Activated T-cell treated with anti-CD3 and anti-CD28 coated beads, Interleukin-2, amount 50 U/mL, for 24 hours (primary cell): ENCODE data around the gene RELL2.

Experiments
- DNase-seq: peaks from one replicate; pipeline ENCODE4 v3.0.0-alpha.2; 2020
- H3K27ac Mint-ChIP-seq: 2 replicates; pipeline ENCODE4 v1.8.0; 2020; ENCODE audit warnings: mild to moderate bottlenecking, mixed read lengths
- H3K27me3 Mint-ChIP-seq: 2 replicates; pipeline ENCODE4 v1.8.0; 2020; ENCODE audit warnings: mixed read lengths
- H3K36me3 Mint-ChIP-seq: 2 replicates; pipeline ENCODE4 v1.8.0; 2020; ENCODE audit warnings: low read depth, mixed read lengths
- H3K4me1 Mint-ChIP-seq: 2 replicates; pipeline ENCODE4 v1.8.0; 2020; ENCODE audit warnings: low read depth, mixed read lengths
- H3K4me3 Mint-ChIP-seq: 2 replicates; pipeline ENCODE4 v1.8.0; 2020; ENCODE audit warnings: mild to moderate bottlenecking, moderate library complexity, mixed read lengths
- H3K9me3 Mint-ChIP-seq: 2 replicates; pipeline ENCODE4 v1.8.0; 2020; ENCODE audit warnings: mixed read lengths

Gene RELL2

DNA sequence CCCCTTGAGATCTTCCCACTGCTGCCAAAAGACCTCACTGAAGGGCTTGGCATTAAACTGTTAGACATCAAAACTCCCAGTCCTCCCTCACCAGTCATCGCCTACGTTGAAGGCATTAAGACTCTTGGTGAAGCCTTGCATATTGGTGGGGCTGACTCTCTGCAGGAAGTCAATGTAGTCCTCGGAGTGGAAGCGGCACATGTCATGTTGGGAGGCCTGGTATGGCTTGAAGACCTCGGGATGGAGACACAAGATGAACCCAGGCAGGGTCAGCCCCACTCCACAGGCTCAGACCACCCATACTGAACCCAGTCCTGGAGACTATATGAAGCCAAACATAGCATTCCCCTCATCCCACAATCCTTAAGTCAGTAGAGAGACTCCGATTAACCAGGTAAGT, 2.1 kb upstream of the RELL2 start:
- no peak for DNase-seq
- H3K4me3 Mint-ChIP-seq, result peak overlapping the region; percentile 93
- peaks cover 84% of the 10 kb centered on the region for H3K36me3 Mint-ChIP-seq
- H3K27ac Mint-ChIP-seq, result peak overlapping the region; percentile 41
- no peaks in the 10 kb centered on the region for H3K27me3 Mint-ChIP-seq
- peaks cover 46% of the 10 kb centered on the region for H3K4me1 Mint-ChIP-seq
- H3K9me3 Mint-ChIP-seq, result no peaks in the 10 kb centered on the region

- Mint-ChIP-seq H3K36me3 (peaks cover 84% of the 10 kb centered on the region), H3K4me1 (peaks cover 47% of the 10 kb centered on the region), H3K4me3 (peak overlapping the region; percentile 93), H3K27ac (peak overlapping the region; percentile 87), H3K27me3 (no peaks in the 10 kb centered on the region), H3K9me3 (no peaks in the 10 kb centered on the region)
- DNase-seq, result no peak
Observed at GRCh38 chr5:141635646-141636045, 1.2 kb upstream of the RELL2 start.

- no peaks in the 10 kb centered on the region for H3K9me3 Mint-ChIP-seq
- peak overlapping the region; percentile 87 for H3K27ac Mint-ChIP-seq
- H3K36me3 Mint-ChIP-seq, result peaks cover 84% of the 10 kb centered on the region
- DNase-seq, result no peak
- peaks cover 51% of the 10 kb centered on the region for H3K4me1 Mint-ChIP-seq
- no peaks in the 10 kb centered on the region for H3K27me3 Mint-ChIP-seq
- peak overlapping the region; percentile 93 for H3K4me3 Mint-ChIP-seq
Observed at GRCh38 chr5:141636106-141636412, 738 bp upstream of the RELL2 start.

GRCh38 chr5:141637123-141637766, 448 bp downstream of the RELL2 start:
- Mint-ChIP-seq H3K9me3 (no peaks in the 10 kb centered on the region), H3K4me1 (peaks cover 62% of the 10 kb centered on the region), H3K4me3 (peak overlapping the region; percentile 93), H3K27me3 (no peaks in the 10 kb centered on the region), H3K36me3 (peaks cover 86% of the 10 kb centered on the region), H3K27ac (peak overlapping the region; percentile 97)
- peak; percentile 82 for DNase-seq

DNA sequence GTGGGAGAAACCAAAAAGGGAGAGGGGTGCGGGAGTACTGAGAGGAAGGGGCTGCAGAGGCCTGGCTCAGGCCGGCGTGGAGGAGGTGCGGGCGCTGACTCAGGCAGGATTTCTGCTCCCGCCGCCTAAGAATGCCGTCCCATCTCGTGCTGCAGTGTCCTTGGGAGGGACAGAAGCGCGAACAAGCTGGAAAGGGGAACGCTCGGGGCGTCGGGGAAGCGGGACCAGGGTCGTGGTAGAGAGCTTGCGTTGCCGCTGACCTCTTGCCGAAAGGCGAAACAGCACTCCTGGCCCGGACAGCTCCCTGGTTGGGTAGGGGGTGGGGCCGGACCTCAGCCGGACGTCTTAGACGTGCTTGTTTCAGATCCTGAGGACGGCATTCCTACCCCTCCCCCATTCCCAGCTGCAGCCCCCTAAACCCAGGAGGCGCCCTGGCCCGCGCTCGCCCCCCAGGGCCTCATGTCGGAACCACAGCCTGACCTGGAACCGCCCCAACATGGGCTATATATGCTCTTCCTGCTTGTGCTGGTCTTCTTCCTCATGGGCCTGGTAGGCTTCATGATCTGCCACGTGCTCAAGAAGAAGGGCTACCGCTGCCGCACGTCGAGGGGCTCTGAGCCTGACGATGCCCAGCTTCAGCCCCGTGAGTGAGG, 1.1 kb downstream of the RELL2 start:
- H3K27ac Mint-ChIP-seq, result peak overlapping the region; percentile 97
- H3K9me3 Mint-ChIP-seq, result no peaks in the 10 kb centered on the region
- H3K27me3 Mint-ChIP-seq, result no peaks in the 10 kb centered on the region
- H3K4me1 Mint-ChIP-seq, result peaks cover 58% of the 10 kb centered on the region
- peak; percentile 77 for DNase-seq
- H3K36me3 Mint-ChIP-seq, result peaks cover 86% of the 10 kb centered on the region
- peak overlapping the region; percentile 93 for H3K4me3 Mint-ChIP-seq

DNA sequence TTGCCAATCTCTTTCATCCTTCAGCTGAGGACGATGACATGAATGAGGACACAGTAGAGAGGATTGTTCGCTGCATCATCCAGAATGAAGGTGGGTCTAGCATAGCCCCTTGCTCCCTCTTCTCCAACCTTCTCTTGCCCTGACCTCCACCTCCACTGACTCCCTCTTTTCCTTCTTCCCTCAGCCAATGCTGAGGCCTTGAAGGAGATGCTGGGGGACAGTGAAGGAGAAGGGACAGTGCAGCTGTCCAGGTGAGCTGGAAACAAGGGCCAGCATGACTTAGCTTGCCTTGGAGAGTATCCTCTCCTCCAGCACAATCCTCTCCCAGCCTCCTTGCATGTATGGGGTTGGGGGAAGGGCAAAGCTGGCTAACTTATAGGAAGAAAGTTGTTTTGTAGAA, 2.0 kb downstream of the RELL2 start:
- no peaks in the 10 kb centered on the region for H3K27me3 Mint-ChIP-seq
- no peaks in the 10 kb centered on the region for H3K9me3 Mint-ChIP-seq
- H3K36me3 Mint-ChIP-seq, result peaks cover 86% of the 10 kb centered on the region
- peak overlapping the region; percentile 93 for H3K4me3 Mint-ChIP-seq
- H3K27ac Mint-ChIP-seq, result peak overlapping the region; percentile 97
- DNase-seq, result no peak
- H3K4me1 Mint-ChIP-seq, result peaks cover 54% of the 10 kb centered on the region

GRCh38 chr5:141639357-141640050, 2.7 kb downstream of the RELL2 start:
- no peaks in the 10 kb centered on the region for H3K9me3 Mint-ChIP-seq
- H3K27ac Mint-ChIP-seq, result peak overlapping the region; percentile 97
- peaks cover 47% of the 10 kb centered on the region for H3K4me1 Mint-ChIP-seq
- peak overlapping the region; percentile 93 for H3K4me3 Mint-ChIP-seq
- no peak for DNase-seq
- H3K36me3 Mint-ChIP-seq, result peaks cover 86% of the 10 kb centered on the region
- no peaks in the 10 kb centered on the region for H3K27me3 Mint-ChIP-seq

GRCh38 chr5:141640051-141640415, 3.2 kb downstream of the RELL2 start:
- Mint-ChIP-seq H3K27ac (peak overlapping the region; percentile 55), H3K4me1 (peaks cover 42% of the 10 kb centered on the region), H3K9me3 (no peaks in the 10 kb centered on the region), H3K36me3 (peaks cover 87% of the 10 kb centered on the region), H3K4me3 (no peak overlapping the region), H3K27me3 (no peaks in the 10 kb centered on the region)
- DNase-seq, result no peak

- Mint-ChIP-seq H3K4me3 (no peak overlapping the region), H3K36me3 (peaks cover 89% of the 10 kb centered on the region), H3K27ac (peak overlapping the region; percentile 77)
Observed at GRCh38 chr5:141640698-141641097, 3.9 kb downstream of the RELL2 start.

GRCh38 chr5:141641634-141642267, 5.0 kb downstream of the RELL2 start:
- Mint-ChIP-seq H3K36me3 (peaks cover 91% of the 10 kb centered on the region), H3K27me3 (no peaks in the 10 kb centered on the region), H3K9me3 (no peaks in the 10 kb centered on the region), H3K4me1 (peaks cover 30% of the 10 kb centered on the region), H3K4me3 (no peak overlapping the region), H3K27ac (peak overlapping the region; percentile 77)
- no peak for DNase-seq

More at GRCh38 chr5:141640698-141641097, 3.9 kb downstream of the RELL2 start:
- no peaks in the 10 kb centered on the region for H3K27me3 Mint-ChIP-seq
- H3K9me3 Mint-ChIP-seq, result no peaks in the 10 kb centered on the region
- DNase-seq, result no peak
- peaks cover 35% of the 10 kb centered on the region for H3K4me1 Mint-ChIP-seq

DNA sequence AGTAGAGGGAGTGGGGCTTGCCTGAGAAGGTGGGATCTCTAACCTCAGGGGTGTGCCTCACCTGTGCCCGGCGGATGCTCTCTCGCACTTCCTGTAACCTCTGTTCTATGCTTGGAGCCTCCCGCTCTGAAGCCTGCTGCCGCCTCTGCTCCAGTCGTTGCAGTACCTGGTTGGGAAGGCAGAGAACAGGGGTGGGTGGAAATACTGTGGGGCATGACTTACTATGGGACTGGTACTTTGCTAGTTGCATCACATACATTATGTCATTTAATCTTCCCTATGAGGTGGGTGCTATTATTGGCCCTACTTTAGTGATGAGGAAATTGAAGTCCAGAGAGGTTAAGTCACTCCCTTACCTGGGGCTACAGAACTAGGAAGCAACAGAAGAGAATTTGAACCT, 9.2 kb downstream of the RELL2 start:
- H3K27me3 Mint-ChIP-seq, result no peaks in the 10 kb centered on the region
- H3K36me3 Mint-ChIP-seq, result peaks cover 68% of the 10 kb centered on the region
- peak overlapping the region; percentile 24 for H3K27ac Mint-ChIP-seq
- H3K4me3 Mint-ChIP-seq, result no peak overlapping the region
- H3K4me1 Mint-ChIP-seq, result peaks cover 29% of the 10 kb centered on the region
- DNase-seq, result no peak
- H3K9me3 Mint-ChIP-seq, result no peaks in the 10 kb centered on the region

GRCh38 chr5:141647242-141647641, 10.4 kb downstream of the RELL2 start:
- Mint-ChIP-seq H3K9me3 (no peaks in the 10 kb centered on the region), H3K27me3 (no peaks in the 10 kb centered on the region), H3K36me3 (peaks cover 57% of the 10 kb centered on the region), H3K4me3 (no peak overlapping the region), H3K27ac (peak overlapping the region; percentile 19), H3K4me1 (peaks cover 26% of the 10 kb centered on the region)
- no peak for DNase-seq

GRCh38 chr5:141647851-141648250, 11.1 kb downstream of the RELL2 start:
- peaks cover 51% of the 10 kb centered on the region for H3K36me3 Mint-ChIP-seq
- no peaks in the 10 kb centered on the region for H3K9me3 Mint-ChIP-seq
- H3K27me3 Mint-ChIP-seq, result no peaks in the 10 kb centered on the region
- no peak overlapping the region for H3K4me3 Mint-ChIP-seq
- H3K27ac Mint-ChIP-seq, result peak overlapping the region; percentile 19
- no peak for DNase-seq
- H3K4me1 Mint-ChIP-seq, result peaks cover 28% of the 10 kb centered on the region

DNA sequence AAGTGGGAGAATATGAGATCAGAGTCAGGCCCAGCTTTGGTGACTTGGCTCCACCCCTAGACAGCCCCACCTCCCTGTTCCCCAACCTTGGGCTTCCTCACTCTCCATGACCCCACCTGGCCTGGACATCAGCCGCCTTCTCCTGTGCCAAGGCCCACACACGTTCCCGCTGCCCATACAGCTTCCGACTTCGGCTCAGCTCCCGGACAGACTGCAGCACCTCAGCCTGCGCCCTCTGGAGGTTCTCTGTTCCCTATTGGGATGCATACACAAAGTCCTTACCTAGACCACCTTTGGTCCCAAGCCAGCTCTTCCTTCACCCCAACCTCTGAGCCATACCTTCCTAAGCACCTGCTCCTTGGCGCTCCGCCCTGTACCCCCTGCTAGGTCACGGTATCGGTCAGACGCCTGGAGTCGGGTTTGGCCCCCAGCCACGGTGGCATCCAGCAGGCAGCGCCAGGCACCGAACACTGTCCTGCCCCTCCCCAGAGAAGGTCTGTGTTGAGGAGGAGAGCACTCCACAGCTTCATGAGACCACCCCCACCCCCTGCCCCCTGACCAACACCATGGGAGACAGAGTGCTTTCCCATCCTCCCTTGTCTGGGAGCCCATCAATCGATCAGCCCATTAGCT, 12.4 kb downstream of the RELL2 start:
- Mint-ChIP-seq H3K27ac (peak overlapping the region; percentile 48), H3K4me3 (no peak overlapping the region), H3K36me3 (peaks cover 41% of the 10 kb centered on the region), H3K9me3 (no peaks in the 10 kb centered on the region), H3K27me3 (no peaks in the 10 kb centered on the region), H3K4me1 (peaks cover 28% of the 10 kb centered on the region)
- no peak for DNase-seq
